Subcutaneous adipose tissue (tissue), 4 donors: Measurements from ENCODE around the gene EYA2. TPM values are rescaled to one million over a fixed set of nuclear protein-coding genes. Genes with fewer than 3 reads are reported as not detected.

Experiments used
- CTCF ChIP-seq: fragments of 450-650 bp; IDR thresholded peaks from one replicate; pipeline ENCODE4 v1.5.1; 2016; ENCODE audit warnings: low read depth, mild to moderate bottlenecking, control low read depth, antibody characterized with exemption, moderate library complexity
- total RNA-seq, 4 donors: library from RNA; depleted of rRNA; stranded (reverse); fragments of >200 nt; gene quantifications; one replicate each; pipeline ENCODE4 v1.1.0, GENCODE V29; 2016

Gene EYA2
- total RNA-seq, 4 donors from 2014 or later, result 1.3 to 4.7 (median 2.8) TPM

- no peak for TF ChIP-seq CTCF
These were observed 196.2 kb downstream of the EYA2 start for GRCh38 chr20:47090835-47091234.

- no peak for TF ChIP-seq CTCF
These were observed 198.8 kb downstream of the EYA2 start for GRCh38 chr20:47093320-47093966.

- TF ChIP-seq CTCF, result no peak
These were observed 201.0 kb downstream of the EYA2 start for GRCh38 chr20:47095690-47096089.

- no peak for TF ChIP-seq CTCF
These were observed 203.3 kb downstream of the EYA2 start for GRCh38 chr20:47097691-47098622.

GRCh38 chr20:47099093-47099492, 204.4 kb downstream of the EYA2 start:
- no peak for TF ChIP-seq CTCF

GRCh38 chr20:47099825-47100441, 205.3 kb downstream of the EYA2 start:
- TF ChIP-seq CTCF, result no peak

- TF ChIP-seq CTCF, result no peak
These were observed 208.0 kb downstream of the EYA2 start for GRCh38 chr20:47102629-47103028.
